CD1c-positive myeloid dendritic cell (primary cell): ENCODE data around the gene NALCN.
"Not testable (repeated sequence)": the region's sequence is repeated elsewhere in the genome, so short reads cannot be mapped to it uniquely, and the experiment has no call there.

Experiments used
- DNase-seq: peaks from one replicate; pipeline ENCODE4 v3.0.0-alpha.2; 2016; ENCODE audit errors: extremely low spot score

NALCN gene

GRCh38 chr13:101341464-101341863 lies 74.8 kb downstream of the NALCN start:
- no peak for DNase-seq

- DNase-seq: no peak
These were observed 77.1 kb downstream of the NALCN start for GRCh38 chr13:101339202-101339601.

- DNase-seq: no peak
These were observed 83.7 kb downstream of the NALCN start for GRCh38 chr13:101332583-101332982.

GRCh38 chr13:101331731-101332130 lies 84.6 kb downstream of the NALCN start:
- no peak for DNase-seq

GRCh38 chr13:101327871-101328270 lies 88.4 kb downstream of the NALCN start:
- DNase-seq: no peak

GRCh38 chr13:101326710-101327109 lies 89.6 kb downstream of the NALCN start:
- DNase-seq: no peak

GRCh38 chr13:101325423-101325822 lies 90.9 kb downstream of the NALCN start:
- no peak for DNase-seq

GRCh38 chr13:101323601-101324000 lies 92.7 kb downstream of the NALCN start:
- DNase-seq: no peak

- DNase-seq: no peak
These were observed 98.3 kb downstream of the NALCN start for GRCh38 chr13:101317986-101318523.

GRCh38 chr13:101313479-101313878 lies 102.8 kb downstream of the NALCN start:
- DNase-seq: not testable (repeated sequence)

- DNase-seq: no peak
These were observed 107.2 kb downstream of the NALCN start for GRCh38 chr13:101309014-101309619.

GRCh38 chr13:101308247-101309013 lies 107.9 kb downstream of the NALCN start:
- DNase-seq: no peak

- no peak for DNase-seq
These were observed 109.1 kb downstream of the NALCN start for GRCh38 chr13:101307181-101307701.

- DNase-seq: no peak
These were observed 109.5 kb downstream of the NALCN start for GRCh38 chr13:101306773-101307172.

- no peak for DNase-seq
These were observed 110.3 kb downstream of the NALCN start for GRCh38 chr13:101305981-101306411.

GRCh38 chr13:101303521-101303920 lies 112.8 kb downstream of the NALCN start:
- no peak for DNase-seq

- no peak for DNase-seq
These were observed 115.3 kb downstream of the NALCN start for GRCh38 chr13:101301053-101301452.

- no peak for DNase-seq
These were observed 115.8 kb downstream of the NALCN start for GRCh38 chr13:101300531-101300930.

GRCh38 chr13:101298517-101298916 lies 117.8 kb downstream of the NALCN start:
- no peak for DNase-seq

GRCh38 chr13:101297794-101298193 lies 118.5 kb downstream of the NALCN start:
- DNase-seq: no peak

GRCh38 chr13:101292711-101293110 lies 123.6 kb downstream of the NALCN start:
- no peak for DNase-seq

- no peak for DNase-seq
These were observed 124.4 kb downstream of the NALCN start for GRCh38 chr13:101291646-101292515.
